GM19372 (cell line): ENCODE results near the gene CLHC1.
"Not testable (repeated sequence)": the region's sequence is repeated elsewhere in the genome, so short reads cannot be mapped to it uniquely, and the experiment has no call there.

Source experiments
- ATAC-seq: cut with Tn5 transposase; IDR thresholded peaks from one replicate; pipeline ENCODE4 v1.9.1; 2021; ENCODE audit warnings: mild to moderate bottlenecking, low read depth, moderate library complexity; ENCODE audit not compliant: unreplicated experiment

Gene CLHC1

GRCh38 chr2:55232084-55232862 lies at the start of gene CLHC1, which contains the start of gene RPS27A:
TSS of gene CLHC1 (minus strand) at chr2:55232293. CDS start at chr2:55222411, 9,882 bp downstream.
TSS of gene RPS27A (plus strand) at chr2:55232688. CDS start at chr2:55232825, 137 bp downstream.
- peak; percentile 84 for ATAC-seq

DNA sequence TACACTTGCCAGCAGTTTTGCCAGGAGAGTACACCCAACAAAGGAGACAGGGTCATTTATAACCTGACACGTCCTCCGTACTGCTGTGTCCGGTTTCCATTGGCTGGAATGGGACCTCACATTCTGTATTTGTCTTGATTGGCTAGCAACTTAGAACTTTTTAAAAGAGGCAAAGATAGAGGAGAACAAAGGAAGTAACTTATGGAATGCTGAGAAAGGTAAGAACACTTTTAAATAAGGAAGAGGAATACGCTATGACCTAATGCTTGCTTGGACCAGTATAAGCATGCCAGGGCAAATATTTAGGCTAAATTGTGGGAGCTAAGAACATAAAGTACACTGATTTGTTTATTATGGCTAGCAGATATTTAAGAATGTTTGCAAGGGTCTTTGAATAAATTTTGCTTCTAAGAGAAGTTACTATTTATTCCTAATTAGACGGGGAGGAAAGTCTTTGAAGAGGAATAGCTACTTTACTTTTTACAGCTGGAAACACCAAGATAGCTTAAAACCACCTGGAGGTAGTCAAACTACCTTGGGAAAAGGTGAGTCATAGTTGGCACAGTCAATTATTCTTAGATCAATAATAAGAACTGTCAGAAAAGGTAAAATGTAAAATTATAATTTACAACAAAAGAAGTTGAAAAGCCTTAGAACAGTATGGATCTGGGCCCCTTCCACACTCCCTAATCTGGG lies 48.9 kb upstream of the CLHC1 start:
- ATAC-seq, result not testable (repeated sequence)

DNA sequence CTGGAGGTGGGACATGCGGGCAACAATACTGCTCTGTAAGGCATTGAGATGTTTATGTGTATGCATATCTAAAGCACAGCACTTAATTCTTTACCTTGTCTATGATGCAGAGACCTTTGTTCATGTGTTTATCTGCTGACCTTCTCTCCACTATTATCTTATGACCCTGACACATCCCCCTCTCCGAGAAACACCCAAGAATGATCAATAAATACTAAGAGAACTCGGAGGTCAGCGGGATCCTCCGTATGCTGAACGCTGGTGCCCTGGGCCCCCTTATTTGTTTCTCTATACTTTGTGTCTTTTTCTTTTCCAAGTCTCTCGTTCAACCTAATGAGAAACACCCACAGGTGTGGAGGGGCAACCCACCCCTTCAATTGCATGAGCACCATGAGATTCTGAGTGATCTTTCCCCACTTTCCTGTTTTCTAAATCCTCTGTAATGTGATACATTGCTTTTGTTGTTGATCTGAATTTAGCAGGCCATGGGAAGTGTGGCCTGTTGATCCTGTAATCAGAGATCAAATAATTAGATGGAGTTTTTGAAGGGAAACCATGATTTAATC lies 47.8 kb upstream of the CLHC1 start:
- not testable (repeated sequence) for ATAC-seq

- not testable (repeated sequence) for ATAC-seq
Measured at GRCh38 chr2:55279214-55279835, 47.2 kb upstream of the CLHC1 start.

DNA sequence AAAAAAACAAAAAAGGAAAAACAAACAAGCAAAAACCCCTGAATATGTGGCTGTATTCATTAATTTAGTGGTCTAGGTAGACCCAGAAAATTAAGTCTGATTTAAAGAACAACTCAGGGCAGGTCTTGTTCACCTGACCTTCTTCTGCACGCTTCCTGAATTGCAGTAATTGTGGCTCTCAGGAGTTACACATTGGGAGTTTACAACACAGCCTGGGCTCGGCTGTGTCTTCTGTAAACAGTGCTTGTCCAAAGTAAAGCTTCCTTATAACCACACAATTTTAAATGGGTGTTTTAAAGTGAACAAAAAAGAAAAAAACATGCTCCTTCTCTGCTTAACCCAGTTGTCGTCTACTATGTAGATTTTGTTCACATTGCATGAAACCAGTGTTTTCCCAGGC lies 45.2 kb upstream of the CLHC1 start:
- no peak for ATAC-seq

- not testable (repeated sequence) for ATAC-seq
Measured at GRCh38 chr2:55274346-55274745, 42.3 kb upstream of the CLHC1 start.

DNA sequence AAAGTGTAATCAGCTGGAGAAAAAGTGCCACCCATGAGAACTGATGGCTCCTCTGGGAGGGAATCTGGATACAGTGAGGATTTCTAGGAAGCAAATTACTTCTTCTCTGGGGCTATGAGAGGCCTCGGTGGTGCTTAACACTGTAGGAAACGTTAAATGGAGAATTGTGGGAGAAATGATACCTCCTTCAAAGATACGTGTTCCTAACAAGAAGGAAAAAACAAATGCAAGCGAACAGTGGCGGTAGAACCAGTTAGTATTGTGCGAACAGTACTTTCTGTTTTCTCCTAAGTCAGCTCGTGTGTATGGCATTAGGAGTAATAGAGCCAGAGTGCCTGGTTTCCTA lies 37.5 kb upstream of the CLHC1 start:
- ATAC-seq, result no peak

DNA sequence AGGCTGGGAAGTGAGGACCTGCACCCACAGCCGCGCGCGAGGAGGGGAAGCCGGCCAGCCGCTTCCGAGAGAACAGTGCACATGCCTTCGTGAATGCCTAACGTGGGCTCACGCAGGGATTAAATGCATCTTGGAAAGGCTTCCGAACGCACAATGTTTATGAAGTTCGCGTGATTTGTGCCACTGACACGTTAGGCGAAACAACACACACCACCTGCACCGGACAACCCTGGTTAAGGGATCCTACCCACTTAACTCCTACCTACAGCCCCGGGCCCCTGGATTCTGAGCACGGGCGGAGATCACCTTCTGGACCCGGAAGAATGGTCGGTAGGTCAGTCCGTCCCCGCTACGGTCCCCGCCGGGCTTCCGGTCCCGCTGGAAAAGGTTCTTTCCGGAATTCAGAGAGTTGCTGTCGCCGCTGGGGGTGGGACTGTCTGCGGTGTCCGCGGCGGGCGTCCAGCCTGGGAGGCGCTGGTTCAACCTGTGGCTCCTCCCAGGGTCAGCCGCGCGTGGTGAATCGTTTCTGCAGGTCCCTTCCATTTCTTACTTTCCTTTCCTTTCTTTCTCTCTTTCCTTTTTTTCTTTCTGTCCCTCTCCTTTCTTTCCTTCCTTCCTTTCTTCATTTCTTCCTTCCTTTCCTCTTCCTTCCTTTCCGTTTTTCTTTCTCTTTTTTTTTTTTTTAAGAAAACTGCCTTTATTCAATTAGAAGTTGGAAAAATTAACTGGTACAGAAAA lies 37.0 kb upstream of the CLHC1 start, which contains the start of gene MTIF2:
Gene MTIF2 (minus strand): TSS at position 325 of the 738 bp plus-strand sequence. CDS start 5,373 bp downstream, outside the sequence.
- ATAC-seq, result peak; percentile 99

DNA sequence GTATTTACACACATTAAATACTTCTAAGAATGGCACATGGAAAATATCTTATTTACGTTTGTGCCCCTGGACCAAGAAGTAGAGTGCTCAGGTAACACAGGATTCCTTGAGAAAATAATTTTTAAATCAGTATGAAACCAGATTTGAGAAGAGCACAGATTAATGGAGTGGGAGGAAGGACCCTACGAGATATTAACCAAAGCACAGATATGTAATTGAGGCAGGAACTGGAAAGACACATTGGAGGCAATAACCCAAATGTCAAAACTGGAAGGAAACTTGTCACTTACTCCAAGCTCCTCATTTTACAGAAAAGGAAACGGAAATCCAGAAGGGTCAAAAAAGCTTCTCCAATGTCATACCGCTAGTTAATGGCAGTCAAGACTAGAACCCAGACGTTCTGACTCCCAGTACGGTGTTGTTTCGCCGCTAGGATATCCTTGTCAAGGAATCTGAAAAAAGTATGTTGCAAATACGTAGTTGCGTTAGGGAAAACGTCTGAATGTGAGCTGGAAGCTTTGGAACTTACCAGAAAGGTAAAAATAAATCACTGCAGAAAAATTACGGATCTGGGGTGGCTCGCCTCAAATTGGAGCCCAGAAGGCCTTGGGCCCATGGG lies 36.3 kb upstream of the CLHC1 start:
- ATAC-seq, result no peak

DNA sequence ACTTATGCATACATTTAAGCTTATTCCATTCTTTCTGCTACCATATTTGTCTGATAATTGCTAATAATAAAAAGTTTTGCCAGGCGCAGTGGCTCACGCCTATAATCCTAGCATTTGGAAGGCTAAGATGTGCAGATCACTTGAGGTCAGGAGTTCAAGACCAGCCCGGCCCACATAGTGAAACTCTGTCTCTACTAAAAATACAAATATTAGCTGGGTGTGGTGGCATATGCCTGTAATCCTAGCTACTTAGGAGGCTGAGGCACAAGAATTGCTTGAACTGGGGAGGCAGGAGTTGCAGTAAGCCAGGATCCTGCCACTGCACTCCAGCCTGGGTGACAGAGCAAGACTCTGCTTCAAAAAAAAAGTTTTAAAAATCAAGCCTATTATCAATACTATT lies 27.5 kb upstream of the CLHC1 start:
- not testable (repeated sequence) for ATAC-seq

DNA sequence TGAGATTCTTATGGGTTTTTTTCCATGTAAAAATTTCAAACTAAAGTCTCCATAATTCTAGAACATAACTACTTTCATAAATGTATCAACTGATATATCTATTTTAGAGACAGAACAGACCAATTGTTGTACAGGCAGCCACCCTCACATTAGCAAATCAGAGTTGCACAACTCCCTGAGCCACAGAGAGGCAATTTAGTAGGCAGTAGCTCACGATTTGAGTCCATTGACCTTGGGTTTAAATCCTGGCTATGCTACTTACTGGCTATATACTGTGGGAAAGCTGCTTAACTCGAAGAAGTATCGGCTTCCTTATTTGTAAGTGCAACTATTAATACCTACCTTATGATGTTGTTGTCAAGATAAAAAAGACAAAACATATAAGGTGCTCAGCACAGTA lies 20.7 kb upstream of the CLHC1 start:
- no peak for ATAC-seq

GRCh38 chr2:55247025-55247424 lies 14.9 kb upstream of the CLHC1 start:
- no peak for ATAC-seq

GRCh38 chr2:55245411-55245810 lies 13.3 kb upstream of the CLHC1 start:
- ATAC-seq, result no peak

- ATAC-seq, result no peak
Measured at GRCh38 chr2:55242617-55243016, 10.5 kb upstream of the CLHC1 start.

- not testable (repeated sequence) for ATAC-seq
Measured at GRCh38 chr2:55241582-55241981, 9.5 kb upstream of the CLHC1 start.

GRCh38 chr2:55239656-55240222 lies 7.6 kb upstream of the CLHC1 start:
- ATAC-seq, result no peak

- ATAC-seq, result no peak
Measured at GRCh38 chr2:55236992-55237543, 5.0 kb upstream of the CLHC1 start.

- ATAC-seq, result no peak
Measured at GRCh38 chr2:55235724-55236538, 3.8 kb upstream of the CLHC1 start.

DNA sequence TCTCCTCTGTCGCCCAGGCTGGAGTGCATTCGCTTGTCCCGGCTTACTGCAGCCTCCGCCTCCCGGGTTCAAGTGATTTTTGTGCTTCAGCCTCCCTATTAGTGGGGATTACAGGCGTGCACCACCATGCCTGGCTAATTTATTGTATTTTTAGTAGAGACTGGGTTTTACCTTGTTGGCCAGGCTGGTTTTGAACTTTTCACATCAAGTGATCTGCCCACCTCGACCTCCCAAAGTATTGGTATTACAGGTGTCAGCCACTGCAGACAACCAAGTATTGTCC lies 1.5 kb upstream of the CLHC1 start:
- no peak for ATAC-seq
